GM19351 (cell line): Measurements from ENCODE around the gene HMBS.
A peak's percentile ranks its signal among the peaks of the same experiment; 100 is the strongest.
"Not testable (repeated sequence)": the region's sequence is repeated elsewhere in the genome, so short reads cannot be mapped to it uniquely, and the experiment has no call there.

Source experiments
- ATAC-seq: cut with Tn5 transposase; IDR thresholded peaks from one replicate; pipeline ENCODE4 v1.9.1; 2021; ENCODE audit warnings: mild to moderate bottlenecking, moderate library complexity; ENCODE audit not compliant: unreplicated experiment

Gene HMBS

DNA sequence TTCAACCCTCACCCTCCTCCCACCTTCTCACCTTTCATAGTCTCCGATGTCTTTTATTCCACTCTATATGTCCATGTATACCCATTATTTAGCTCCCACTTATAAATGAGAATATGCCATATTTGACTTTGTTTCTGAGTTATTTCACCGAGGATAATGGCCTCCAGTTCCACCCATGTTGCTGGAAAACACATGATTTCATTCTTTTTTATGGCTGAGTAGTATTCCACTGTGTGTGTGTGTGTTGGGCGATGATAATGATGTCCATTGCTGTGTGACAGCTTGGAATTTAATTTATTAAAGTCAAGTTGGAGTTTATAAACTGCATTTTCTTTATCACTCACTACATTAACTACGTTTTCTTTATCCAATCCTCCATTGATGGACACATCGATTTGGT is 33.5 kb downstream of the HMBS start:
- no peak for ATAC-seq

- ATAC-seq: no peak
Measured at GRCh38 chr11:119118946-119119345, 34.3 kb downstream of the HMBS start.

DNA sequence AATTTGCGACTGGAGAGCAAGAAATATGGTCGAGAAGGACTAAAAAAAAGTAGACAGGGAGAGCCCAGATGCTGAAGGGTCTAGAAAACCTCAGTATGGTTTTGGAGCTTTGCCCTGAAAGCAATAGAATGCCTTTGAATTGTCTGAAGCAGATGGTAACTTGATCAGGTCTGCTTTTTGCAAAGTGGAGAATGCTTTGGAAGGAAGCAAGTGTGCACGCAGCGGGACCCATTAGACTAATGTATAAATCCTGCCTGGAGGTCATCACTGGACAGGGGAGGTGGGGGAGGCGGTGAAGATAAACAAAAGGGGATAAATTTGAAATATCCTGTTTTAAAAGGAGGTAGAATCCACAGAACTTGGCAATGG is 35.9 kb downstream of the HMBS start:
- no peak for ATAC-seq

GRCh38 chr11:119121008-119121810 is 36.5 kb downstream of the HMBS start, which contains the start of gene HINFP:
TSS of gene HINFP (plus strand) at chr11:119121580. CDS start at chr11:119126945, 5,365 bp downstream.
- ATAC-seq: peak; percentile 94

GRCh38 chr11:119121811-119122124 is 37.1 kb downstream of the HMBS start:
- peak; percentile 9 for ATAC-seq

- no peak for ATAC-seq
Measured at GRCh38 chr11:119125821-119126220, 41.1 kb downstream of the HMBS start.

GRCh38 chr11:119126675-119127268 is 42.1 kb downstream of the HMBS start:
- ATAC-seq: no peak

- ATAC-seq: no peak
Measured at GRCh38 chr11:119130662-119131061, 46.0 kb downstream of the HMBS start.

DNA sequence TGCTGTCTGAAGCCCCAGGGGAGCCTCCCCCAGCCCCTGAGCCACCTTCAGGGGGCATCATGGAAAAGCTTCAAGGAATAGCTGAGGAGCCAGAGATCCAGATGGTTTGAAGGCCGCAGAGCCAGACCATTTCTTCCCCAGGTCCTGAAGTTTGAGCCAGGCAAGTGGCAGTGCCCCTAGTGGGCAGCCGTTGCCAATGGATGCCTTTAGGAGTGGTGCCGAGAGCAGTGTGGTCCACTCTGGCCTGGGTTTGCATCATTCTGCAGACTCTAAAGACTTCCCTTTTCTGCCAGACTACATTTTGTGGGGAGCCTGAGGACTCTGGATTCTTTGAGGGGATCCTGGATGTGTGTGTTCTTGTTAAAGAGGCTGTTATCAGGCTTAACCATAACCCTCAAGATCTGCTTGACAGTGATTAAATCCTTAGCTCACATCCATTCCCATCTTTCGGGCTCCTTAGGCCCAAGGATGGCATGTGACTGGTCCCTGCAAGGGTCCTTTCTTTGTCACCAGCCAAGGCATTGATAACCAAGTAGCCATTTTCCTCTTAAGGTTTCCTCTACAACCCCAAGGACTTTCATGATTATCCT is 49.8 kb downstream of the HMBS start:
- ATAC-seq: no peak

GRCh38 chr11:119139276-119139675 is 54.6 kb downstream of the HMBS start:
- ATAC-seq: not testable (repeated sequence)
